ENCODE data around the gene PIAS1. TPM values are rescaled to one million over a fixed set of nuclear protein-coding genes. Genes with fewer than 3 reads are reported as not detected.
A peak's percentile ranks its signal among the peaks of the same experiment; 100 is the strongest.

PIAS1 gene
- total RNA-seq, 1 experiment from 2014 or later: 29.7 TPM

DNA sequence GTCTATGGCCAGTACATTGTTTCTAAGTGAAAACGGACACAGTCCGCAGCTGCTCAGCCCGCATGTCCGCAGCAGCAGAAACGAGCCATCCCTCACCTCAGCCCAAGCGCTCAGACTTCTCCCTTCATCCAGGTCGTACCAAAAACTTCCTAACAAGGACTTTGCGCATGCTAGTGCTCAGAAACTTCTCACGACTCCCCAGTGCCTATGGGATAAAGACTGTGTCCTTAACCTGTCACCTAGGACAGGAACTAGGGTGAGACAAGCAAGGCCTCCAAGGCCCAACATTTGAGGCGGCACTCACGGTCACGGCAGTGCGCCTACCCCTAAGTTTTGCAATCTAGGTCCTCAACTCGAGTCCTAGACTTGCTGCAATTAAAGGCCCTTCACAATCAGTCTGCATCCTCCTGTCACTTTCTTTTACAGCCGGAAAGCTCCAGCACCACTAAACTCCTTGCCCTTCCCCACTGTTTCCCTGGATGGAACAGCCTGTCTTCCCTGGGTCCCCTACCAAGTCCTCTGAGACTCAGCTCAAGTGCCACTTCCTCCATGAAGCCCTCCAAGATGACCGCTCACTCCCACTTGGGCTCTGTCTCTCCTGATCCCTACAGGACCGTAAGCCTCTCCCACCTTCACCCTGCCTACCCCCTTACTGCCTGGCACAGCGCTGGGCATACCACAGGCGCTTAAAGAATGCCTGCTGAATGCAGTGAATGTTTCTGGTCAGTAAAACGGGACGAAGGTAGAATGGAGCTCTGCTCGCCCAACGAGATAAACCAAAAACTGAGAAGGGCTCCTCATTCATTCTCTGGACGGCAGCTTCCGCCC lies 174.2 kb downstream of the PIAS1 start:
- Mint-ChIP-seq H3K36me3 (peaks cover 12% of the 10 kb centered on the region), H3K27me3 (ENCODE audit: low read depth) (peaks cover 14% of the 10 kb centered on the region), H3K4me3 (peak overlapping the region; percentile 93), H3K9me3 (peaks cover 7% of the 10 kb centered on the region), H3K4me1 (peaks cover 28% of the 10 kb centered on the region), H3K27ac (peak overlapping the region; percentile 75)
- DNase-seq (ENCODE audit: low spot score) (no peak), ATAC-seq (peak; percentile 5)
- ChIA-PET CTCF (interaction anchor here (0.5 to 6.9 kb wide), 9 partner anchors 9 to 1249 kb away, joined by 3 to 33 read pairs (median 3); no protein-coding TSS in a partner anchor), POLR2A (interaction anchor here (0.8 to 2.6 kb wide), 6 partner anchors 9 to 78 kb away, joined by 3 to 13 read pairs (median 4); partner anchors contain the start of gene FEM1B)
- no peak for TF ChIP-seq RORB (CRISPR knock-in tag; IDR thresholded peaks at IDR 0.05)
- TF ChIP-seq NR3C1 (CRISPR knock-in tag; conservative IDR thresholded peaks at IDR 0.05; ENCODE audit: low read depth): no peak
- TF ChIP-seq, protein P1, sequence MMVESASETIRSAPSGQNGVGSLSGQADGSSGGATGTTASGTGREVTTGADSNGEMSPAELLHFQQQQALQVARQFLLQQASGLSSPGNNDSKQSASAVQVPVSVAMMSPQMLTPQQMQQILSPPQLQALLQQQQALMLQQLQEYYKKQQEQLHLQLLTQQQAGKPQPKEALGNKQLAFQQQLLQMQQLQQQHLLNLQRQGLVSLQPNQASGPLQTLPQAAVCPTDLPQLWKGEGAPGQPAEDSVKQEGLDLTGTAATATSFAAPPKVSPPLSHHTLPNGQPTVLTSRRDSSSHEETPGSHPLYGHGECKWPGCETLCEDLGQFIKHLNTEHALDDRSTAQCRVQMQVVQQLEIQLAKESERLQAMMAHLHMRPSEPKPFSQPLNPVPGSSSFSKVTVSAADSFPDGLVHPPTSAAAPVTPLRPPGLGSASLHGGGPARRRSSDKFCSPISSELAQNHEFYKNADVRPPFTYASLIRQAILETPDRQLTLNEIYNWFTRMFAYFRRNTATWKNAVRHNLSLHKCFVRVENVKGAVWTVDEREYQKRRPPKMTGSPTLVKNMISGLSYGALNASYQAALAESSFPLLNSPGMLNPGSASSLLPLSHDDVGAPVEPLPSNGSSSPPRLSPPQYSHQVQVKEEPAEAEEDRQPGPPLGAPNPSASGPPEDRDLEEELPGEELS (CRISPR knock-in tag; IDR thresholded peaks at IDR 0.05): no peak
- TF ChIP-seq MXD4 (CRISPR knock-in tag; IDR thresholded peaks at IDR 0.05; ENCODE audit: borderline replicate concordance): no peak
- no peak for TF ChIP-seq ZNF232 (CRISPR knock-in tag; IDR thresholded peaks at IDR 0.05)
- no peak for TF ChIP-seq TEAD4 (CRISPR knock-in tag; IDR thresholded peaks at IDR 0.05)
- TF ChIP-seq SP1 (CRISPR knock-in tag; conservative IDR thresholded peaks at IDR 0.05): no peak

DNA sequence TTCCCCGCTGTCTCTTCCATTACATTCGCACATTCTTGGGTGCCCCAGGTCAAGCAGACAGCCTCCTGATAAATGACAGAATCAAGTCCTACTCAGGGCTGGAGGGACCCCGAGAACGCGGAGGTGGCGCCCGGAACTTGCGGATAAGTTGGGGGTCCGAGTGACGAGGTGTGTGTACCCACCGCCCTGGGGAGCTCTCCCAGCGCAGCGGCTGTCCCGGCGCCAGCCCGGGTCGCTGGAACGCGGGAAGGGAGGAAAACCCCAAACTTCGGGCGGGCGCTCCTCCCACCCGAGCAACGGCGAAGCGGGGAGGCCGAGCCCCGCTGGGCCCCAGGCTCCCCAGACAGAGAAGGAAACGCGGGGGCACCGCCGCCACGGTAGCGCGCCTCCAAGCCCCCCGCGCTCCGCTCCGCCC lies 174.9 kb downstream of the PIAS1 start:
- H3K4me3 Mint-ChIP-seq: peak overlapping the region; percentile 93
- peaks cover 28% of the 10 kb centered on the region for H3K4me1 Mint-ChIP-seq
- TF ChIP-seq ZNF396 (CRISPR knock-in tag; IDR thresholded peaks at IDR 0.05; ENCODE audit: borderline replicate concordance) (no peak), KAT7 (CRISPR knock-in tag; IDR thresholded peaks at IDR 0.05; ENCODE audit: borderline replicate concordance) (no peak), SMAD4 (CRISPR knock-in tag; IDR thresholded peaks at IDR 0.05) (no peak), ZNF121 (CRISPR knock-in tag; IDR thresholded peaks at IDR 0.05) (no peak)
- TF ChIP-seq, protein P2, sequence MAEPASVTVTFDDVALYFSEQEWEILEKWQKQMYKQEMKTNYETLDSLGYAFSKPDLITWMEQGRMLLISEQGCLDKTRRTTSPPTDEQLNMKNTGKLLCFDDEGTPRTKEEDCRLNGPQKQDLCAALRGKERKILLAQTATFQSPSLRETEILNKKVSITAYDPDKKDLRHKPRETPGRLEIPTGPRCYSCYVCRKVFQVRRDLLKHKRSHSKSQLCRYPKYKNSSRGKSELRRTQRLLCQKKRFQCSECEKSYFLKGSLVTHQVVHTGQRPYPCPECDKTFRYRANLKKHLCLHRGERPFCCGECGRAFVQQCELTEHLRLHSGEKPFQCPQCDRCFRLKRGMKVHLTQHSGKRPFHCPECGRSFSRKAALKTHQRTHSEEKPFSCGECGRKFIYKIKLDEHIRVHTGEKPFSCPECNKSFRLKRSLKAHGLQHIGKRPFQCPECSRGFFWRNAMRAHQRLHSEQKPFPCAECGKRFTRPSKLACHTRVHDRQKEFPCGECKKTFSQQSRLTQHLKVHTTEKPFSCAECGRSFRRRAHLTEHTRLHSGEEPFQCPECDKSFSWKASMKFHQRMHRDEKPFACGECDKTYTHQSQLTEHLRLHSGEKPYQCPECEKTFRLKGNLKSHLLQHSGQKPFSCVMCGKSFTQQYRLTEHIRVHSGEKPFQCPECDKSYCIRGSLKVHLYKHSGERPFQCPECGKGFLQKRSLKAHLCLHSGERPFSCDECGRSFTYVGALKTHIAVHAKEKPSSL (CRISPR knock-in tag; conservative IDR thresholded peaks at IDR 0.05): no peak
- TF ChIP-seq, protein P3, sequence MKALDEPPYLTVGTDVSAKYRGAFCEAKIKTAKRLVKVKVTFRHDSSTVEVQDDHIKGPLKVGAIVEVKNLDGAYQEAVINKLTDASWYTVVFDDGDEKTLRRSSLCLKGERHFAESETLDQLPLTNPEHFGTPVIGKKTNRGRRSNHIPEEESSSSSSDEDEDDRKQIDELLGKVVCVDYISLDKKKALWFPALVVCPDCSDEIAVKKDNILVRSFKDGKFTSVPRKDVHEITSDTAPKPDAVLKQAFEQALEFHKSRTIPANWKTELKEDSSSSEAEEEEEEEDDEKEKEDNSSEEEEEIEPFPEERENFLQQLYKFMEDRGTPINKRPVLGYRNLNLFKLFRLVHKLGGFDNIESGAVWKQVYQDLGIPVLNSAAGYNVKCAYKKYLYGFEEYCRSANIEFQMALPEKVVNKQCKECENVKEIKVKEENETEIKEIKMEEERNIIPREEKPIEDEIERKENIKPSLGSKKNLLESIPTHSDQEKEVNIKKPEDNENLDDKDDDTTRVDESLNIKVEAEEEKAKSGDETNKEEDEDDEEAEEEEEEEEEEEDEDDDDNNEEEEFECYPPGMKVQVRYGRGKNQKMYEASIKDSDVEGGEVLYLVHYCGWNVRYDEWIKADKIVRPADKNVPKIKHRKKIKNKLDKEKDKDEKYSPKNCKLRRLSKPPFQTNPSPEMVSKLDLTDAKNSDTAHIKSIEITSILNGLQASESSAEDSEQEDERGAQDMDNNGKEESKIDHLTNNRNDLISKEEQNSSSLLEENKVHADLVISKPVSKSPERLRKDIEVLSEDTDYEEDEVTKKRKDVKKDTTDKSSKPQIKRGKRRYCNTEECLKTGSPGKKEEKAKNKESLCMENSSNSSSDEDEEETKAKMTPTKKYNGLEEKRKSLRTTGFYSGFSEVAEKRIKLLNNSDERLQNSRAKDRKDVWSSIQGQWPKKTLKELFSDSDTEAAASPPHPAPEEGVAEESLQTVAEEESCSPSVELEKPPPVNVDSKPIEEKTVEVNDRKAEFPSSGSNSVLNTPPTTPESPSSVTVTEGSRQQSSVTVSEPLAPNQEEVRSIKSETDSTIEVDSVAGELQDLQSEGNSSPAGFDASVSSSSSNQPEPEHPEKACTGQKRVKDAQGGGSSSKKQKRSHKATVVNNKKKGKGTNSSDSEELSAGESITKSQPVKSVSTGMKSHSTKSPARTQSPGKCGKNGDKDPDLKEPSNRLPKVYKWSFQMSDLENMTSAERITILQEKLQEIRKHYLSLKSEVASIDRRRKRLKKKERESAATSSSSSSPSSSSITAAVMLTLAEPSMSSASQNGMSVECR (CRISPR knock-in tag; IDR thresholded peaks at IDR 0.05; ENCODE audit: borderline replicate concordance): 0 out of 2 replicates have a peak, but pooled peaks have one; percentile 69
- TF ChIP-seq, protein P4, sequence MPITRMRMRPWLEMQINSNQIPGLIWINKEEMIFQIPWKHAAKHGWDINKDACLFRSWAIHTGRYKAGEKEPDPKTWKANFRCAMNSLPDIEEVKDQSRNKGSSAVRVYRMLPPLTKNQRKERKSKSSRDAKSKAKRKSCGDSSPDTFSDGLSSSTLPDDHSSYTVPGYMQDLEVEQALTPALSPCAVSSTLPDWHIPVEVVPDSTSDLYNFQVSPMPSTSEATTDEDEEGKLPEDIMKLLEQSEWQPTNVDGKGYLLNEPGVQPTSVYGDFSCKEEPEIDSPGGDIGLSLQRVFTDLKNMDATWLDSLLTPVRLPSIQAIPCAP (CRISPR knock-in tag; IDR thresholded peaks at IDR 0.05): peak; percentile 86
- TF ChIP-seq, protein P5, sequence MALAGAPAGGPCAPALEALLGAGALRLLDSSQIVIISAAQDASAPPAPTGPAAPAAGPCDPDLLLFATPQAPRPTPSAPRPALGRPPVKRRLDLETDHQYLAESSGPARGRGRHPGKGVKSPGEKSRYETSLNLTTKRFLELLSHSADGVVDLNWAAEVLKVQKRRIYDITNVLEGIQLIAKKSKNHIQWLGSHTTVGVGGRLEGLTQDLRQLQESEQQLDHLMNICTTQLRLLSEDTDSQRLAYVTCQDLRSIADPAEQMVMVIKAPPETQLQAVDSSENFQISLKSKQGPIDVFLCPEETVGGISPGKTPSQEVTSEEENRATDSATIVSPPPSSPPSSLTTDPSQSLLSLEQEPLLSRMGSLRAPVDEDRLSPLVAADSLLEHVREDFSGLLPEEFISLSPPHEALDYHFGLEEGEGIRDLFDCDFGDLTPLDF (CRISPR knock-in tag; IDR thresholded peaks at IDR 0.05): 0 out of 2 replicates have a peak, but pooled peaks have one; percentile 60
- TF ChIP-seq, protein P1 (CRISPR knock-in tag; IDR thresholded peaks at IDR 0.05): no peak
- peaks cover 14% of the 10 kb centered on the region for H3K27me3 Mint-ChIP-seq (ENCODE audit: low read depth)
- H3K36me3 Mint-ChIP-seq: peaks cover 9% of the 10 kb centered on the region; the same call in 1 of the 2 replicates
- ChIA-PET POLR2A (interaction anchor here (0.8 to 2.6 kb wide), 6 partner anchors 9 to 78 kb away, joined by 3 to 13 read pairs (median 4); partner anchors contain the start of gene FEM1B), CTCF (interaction anchor here (0.5 to 6.9 kb wide), 8 partner anchors 8 to 1248 kb away, joined by 3 to 33 read pairs (median 4); no protein-coding TSS in a partner anchor)
- H3K27ac Mint-ChIP-seq: peak overlapping the region; percentile 75
- ATAC-seq (peak; percentile 12), DNase-seq (ENCODE audit: low spot score) (no peak)
- H3K9me3 Mint-ChIP-seq: peaks cover 7% of the 10 kb centered on the region; the same call in 1 of the 2 replicates

All from WTC11 (cell line).